ENCODE data around the gene RAMP1.
"Not testable (repeated sequence)": the region's sequence is repeated elsewhere in the genome, so short reads cannot be mapped to it uniquely, and the experiment has no call there.

The RAMP1 gene

GRCh38 chr2:237859533-237860272 lies at the start of gene RAMP1:
Gene RAMP1, plus strand, starts transcription at chr2:237859623. Its CDS starts 53 bp downstream, at chr2:237859676.
- ATAC-seq, result peak; percentile 33
- H3K36me3 Mint-ChIP-seq (ENCODE audit: low read depth), result no peaks in the 10 kb centered on the region

GRCh38 chr2:237815637-237816036 lies 43.8 kb upstream of the RAMP1 start:
- Mint-ChIP-seq H3K27me3 (peaks cover 2% of the 10 kb centered on the region), H3K27ac (no peak overlapping the region), H3K36me3 (ENCODE audit: low read depth) (no peaks in the 10 kb centered on the region), H3K9me3 (no peaks in the 10 kb centered on the region), H3K4me1 (peaks cover 10% of the 10 kb centered on the region), H3K4me3 (no peak overlapping the region)
- DNase-seq, result no peak
- ATAC-seq, result peak; percentile 46

More at GRCh38 chr2:237859533-237860272, at the start of gene RAMP1:
- DNase-seq, result no peak
- Mint-ChIP-seq H3K27me3 (peaks cover 37% of the 10 kb centered on the region), H3K4me3 (peak within 1 kb of the TSS; percentile 22), H3K27ac (no peak within 1 kb of the TSS), H3K4me1 (peaks cover 12% of the 10 kb centered on the region), H3K9me3 (no peaks in the 10 kb centered on the region)

DNA sequence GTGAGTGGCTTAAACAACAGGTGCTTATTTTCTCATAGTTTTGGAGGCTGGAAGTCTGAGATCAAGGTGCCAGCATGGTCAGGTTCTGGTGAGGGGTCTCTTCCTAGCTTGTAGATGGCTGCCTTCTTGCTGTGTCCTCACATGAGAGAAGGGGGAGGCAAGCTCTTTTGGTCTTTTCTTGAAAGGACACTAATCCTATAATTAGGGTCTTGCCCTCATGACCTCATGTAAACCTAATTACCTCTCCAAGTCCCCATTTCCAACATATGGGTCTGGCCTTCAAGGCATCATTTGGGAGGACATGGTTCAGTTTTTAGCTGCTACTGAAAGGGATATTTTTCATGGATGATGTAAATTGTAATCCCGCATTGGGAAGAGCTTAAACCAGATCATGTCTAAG lies 42.9 kb upstream of the RAMP1 start:
- Mint-ChIP-seq H3K36me3 (ENCODE audit: low read depth) (no peaks in the 10 kb centered on the region), H3K27me3 (peaks cover 2% of the 10 kb centered on the region), H3K4me1 (peaks cover 10% of the 10 kb centered on the region), H3K9me3 (no peaks in the 10 kb centered on the region), H3K27ac (no peak overlapping the region), H3K4me3 (no peak overlapping the region)
- DNase-seq (no peak), ATAC-seq (no peak)

DNA sequence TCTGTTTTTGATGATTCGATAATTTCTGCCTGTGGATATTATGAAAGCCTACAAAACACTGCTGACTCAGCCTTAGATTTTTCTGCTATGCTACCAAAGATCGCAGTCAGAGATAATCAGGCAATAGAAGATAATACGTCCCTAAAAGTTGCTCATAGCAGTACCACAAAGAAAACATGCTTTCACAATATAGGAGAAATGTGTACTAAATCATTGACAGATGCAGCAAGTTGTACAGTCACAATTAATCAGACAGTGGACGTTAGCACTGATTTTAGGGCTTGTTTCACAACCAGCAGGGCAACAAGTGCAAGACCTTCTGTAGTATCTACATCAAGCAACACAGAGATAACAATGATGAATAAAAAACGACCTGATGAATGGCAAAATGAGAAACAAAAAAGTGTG lies 41.4 kb upstream of the RAMP1 start:
- H3K27me3 Mint-ChIP-seq, result no peaks in the 10 kb centered on the region
- peaks cover 10% of the 10 kb centered on the region for H3K4me1 Mint-ChIP-seq
- ATAC-seq, result no peak
- DNase-seq, result no peak
- no peaks in the 10 kb centered on the region for H3K9me3 Mint-ChIP-seq
- no peak overlapping the region for H3K27ac Mint-ChIP-seq
- H3K36me3 Mint-ChIP-seq (ENCODE audit: low read depth), result no peaks in the 10 kb centered on the region
- no peak overlapping the region for H3K4me3 Mint-ChIP-seq

DNA sequence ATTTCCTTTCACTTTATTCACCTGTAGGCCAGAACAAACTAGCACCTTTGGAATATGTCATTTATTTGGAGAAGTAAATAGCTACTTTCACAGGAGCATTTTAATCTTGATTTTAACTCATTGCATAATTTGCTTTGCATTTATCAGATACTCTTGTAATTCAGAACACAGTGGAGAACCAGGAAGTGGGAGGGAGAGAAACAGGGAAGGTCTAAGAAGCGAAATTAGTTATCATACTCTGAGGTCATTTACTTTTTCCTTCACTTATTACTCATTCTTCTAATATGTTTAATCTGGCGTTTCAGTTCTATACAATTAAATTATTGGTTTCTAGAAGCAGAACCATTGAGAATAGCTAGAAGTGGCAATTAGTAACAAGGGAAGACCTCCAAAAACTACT lies 40.2 kb upstream of the RAMP1 start:
- Mint-ChIP-seq H3K27ac (no peak overlapping the region), H3K9me3 (no peaks in the 10 kb centered on the region)

GRCh38 chr2:237820421-237820820 lies 39.0 kb upstream of the RAMP1 start:
- H3K27ac Mint-ChIP-seq, result no peak overlapping the region
- H3K9me3 Mint-ChIP-seq, result no peaks in the 10 kb centered on the region
- no peak for ATAC-seq
- no peak for DNase-seq
- H3K36me3 Mint-ChIP-seq (ENCODE audit: low read depth), result no peaks in the 10 kb centered on the region
- H3K27me3 Mint-ChIP-seq, result no peaks in the 10 kb centered on the region
- no peak overlapping the region for H3K4me3 Mint-ChIP-seq
- peaks cover 8% of the 10 kb centered on the region for H3K4me1 Mint-ChIP-seq

More for the DNA sequence above, 40.2 kb upstream of the RAMP1 start:
- H3K4me3 Mint-ChIP-seq, result no peak overlapping the region
- no peaks in the 10 kb centered on the region for H3K27me3 Mint-ChIP-seq
- peaks cover 10% of the 10 kb centered on the region for H3K4me1 Mint-ChIP-seq
- ATAC-seq (no peak), DNase-seq (no peak)
- H3K36me3 Mint-ChIP-seq (ENCODE audit: low read depth), result no peaks in the 10 kb centered on the region

- H3K9me3 Mint-ChIP-seq, result no peaks in the 10 kb centered on the region
- no peaks in the 10 kb centered on the region for H3K36me3 Mint-ChIP-seq (ENCODE audit: low read depth)
- H3K4me3 Mint-ChIP-seq, result no peak overlapping the region
- H3K4me1 Mint-ChIP-seq, result peaks cover 3% of the 10 kb centered on the region
- no peak overlapping the region for H3K27ac Mint-ChIP-seq
- ATAC-seq (no peak), DNase-seq (no peak)
- H3K27me3 Mint-ChIP-seq, result no peaks in the 10 kb centered on the region
Observed at GRCh38 chr2:237823544-237823943, 35.9 kb upstream of the RAMP1 start.

DNA sequence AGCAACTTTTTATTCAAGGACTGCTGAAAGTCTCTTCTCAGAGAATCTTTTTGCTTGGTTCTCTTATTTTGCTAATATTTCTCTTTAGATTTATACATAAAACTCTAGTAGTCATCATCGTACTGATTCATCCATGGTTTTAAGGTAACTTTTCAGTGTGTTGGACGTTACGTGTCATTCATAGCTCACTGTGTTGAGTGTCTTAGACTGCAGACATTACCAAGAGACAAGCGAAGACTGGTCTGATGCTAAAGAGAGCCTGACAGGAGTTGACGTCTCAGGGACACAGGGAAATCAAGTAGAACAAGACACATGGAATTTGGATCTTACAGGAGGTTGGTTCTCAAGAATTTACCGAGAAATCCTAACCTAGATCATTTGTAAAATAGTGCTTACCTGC lies 35.3 kb upstream of the RAMP1 start:
- ATAC-seq, result no peak

GRCh38 chr2:237827421-237827987 lies 31.9 kb upstream of the RAMP1 start:
- H3K4me1 Mint-ChIP-seq, result no peaks in the 10 kb centered on the region
- ATAC-seq, result no peak
- DNase-seq, result no peak
- no peak overlapping the region for H3K27ac Mint-ChIP-seq
- H3K4me3 Mint-ChIP-seq, result no peak overlapping the region
- H3K9me3 Mint-ChIP-seq, result no peaks in the 10 kb centered on the region
- no peaks in the 10 kb centered on the region for H3K36me3 Mint-ChIP-seq (ENCODE audit: low read depth)
- no peaks in the 10 kb centered on the region for H3K27me3 Mint-ChIP-seq

More for the DNA sequence above, 35.3 kb upstream of the RAMP1 start:
- no peak for DNase-seq
- Mint-ChIP-seq H3K4me1 (peaks cover 2% of the 10 kb centered on the region), H3K27me3 (no peaks in the 10 kb centered on the region), H3K9me3 (no peaks in the 10 kb centered on the region), H3K4me3 (no peak overlapping the region), H3K27ac (no peak overlapping the region), H3K36me3 (ENCODE audit: low read depth) (no peaks in the 10 kb centered on the region)

GRCh38 chr2:237830522-237830921 lies 28.9 kb upstream of the RAMP1 start:
- Mint-ChIP-seq H3K27ac (no peak overlapping the region), H3K9me3 (no peaks in the 10 kb centered on the region)
- no peak for DNase-seq

DNA sequence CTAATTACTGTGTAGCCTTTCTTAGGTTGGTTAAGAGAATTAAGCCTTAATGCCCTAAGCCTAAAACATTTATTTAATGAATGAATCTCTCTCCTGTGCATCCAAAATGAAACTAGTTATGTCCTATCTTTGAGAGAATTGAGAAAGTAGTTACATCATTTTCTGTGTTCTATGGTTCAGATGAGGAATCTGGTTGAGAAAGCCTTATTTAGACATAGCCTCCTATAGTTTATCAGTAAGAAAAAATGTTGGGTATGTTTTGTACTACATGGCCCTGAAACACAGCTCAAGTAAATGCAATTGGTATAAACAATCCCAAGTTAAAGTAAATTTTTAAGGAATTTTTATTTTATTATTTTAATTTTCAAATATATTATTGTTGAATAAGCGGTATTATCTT lies 25.9 kb upstream of the RAMP1 start:
- H3K9me3 Mint-ChIP-seq, result no peaks in the 10 kb centered on the region
- ATAC-seq (no peak), DNase-seq (no peak)
- H3K27me3 Mint-ChIP-seq, result no peaks in the 10 kb centered on the region
- H3K4me1 Mint-ChIP-seq, result no peaks in the 10 kb centered on the region
- no peak overlapping the region for H3K4me3 Mint-ChIP-seq
- no peaks in the 10 kb centered on the region for H3K36me3 Mint-ChIP-seq (ENCODE audit: low read depth)
- no peak overlapping the region for H3K27ac Mint-ChIP-seq

More at GRCh38 chr2:237830522-237830921, 28.9 kb upstream of the RAMP1 start:
- H3K4me3 Mint-ChIP-seq, result no peak overlapping the region
- H3K36me3 Mint-ChIP-seq (ENCODE audit: low read depth), result no peaks in the 10 kb centered on the region
- no peaks in the 10 kb centered on the region for H3K27me3 Mint-ChIP-seq
- H3K4me1 Mint-ChIP-seq, result no peaks in the 10 kb centered on the region
- no peak for ATAC-seq

GRCh38 chr2:237835372-237835771 lies 24.1 kb upstream of the RAMP1 start:
- Mint-ChIP-seq H3K36me3 (ENCODE audit: low read depth) (no peaks in the 10 kb centered on the region), H3K4me3 (no peak overlapping the region), H3K9me3 (no peaks in the 10 kb centered on the region), H3K27ac (no peak overlapping the region), H3K4me1 (no peaks in the 10 kb centered on the region), H3K27me3 (no peaks in the 10 kb centered on the region)
- DNase-seq (no peak), ATAC-seq (no peak)

DNA sequence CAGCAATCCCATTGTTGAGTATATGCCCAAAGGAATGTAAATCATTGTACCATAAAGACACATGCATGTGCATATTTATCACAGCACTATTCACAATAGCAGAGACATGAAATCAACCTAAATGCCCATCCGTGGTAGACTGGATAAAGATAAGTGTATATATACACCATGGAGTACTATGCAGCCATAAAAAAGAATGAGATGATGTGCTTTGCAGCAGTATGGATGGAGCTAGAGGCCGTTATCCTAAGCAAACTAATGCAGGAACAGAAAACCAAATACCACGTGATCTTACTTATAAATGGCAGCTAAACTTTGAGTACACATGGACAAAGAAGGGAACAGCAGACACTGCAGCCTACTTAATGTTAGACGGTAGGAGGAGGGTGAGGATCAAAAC lies 18.4 kb upstream of the RAMP1 start:
- no peak overlapping the region for H3K4me3 Mint-ChIP-seq
- no peaks in the 10 kb centered on the region for H3K36me3 Mint-ChIP-seq (ENCODE audit: low read depth)
- H3K9me3 Mint-ChIP-seq, result peaks cover 5% of the 10 kb centered on the region
- H3K4me1 Mint-ChIP-seq, result no peaks in the 10 kb centered on the region
- H3K27me3 Mint-ChIP-seq, result peaks cover 1% of the 10 kb centered on the region
- no peak overlapping the region for H3K27ac Mint-ChIP-seq
- DNase-seq, result no peak
- ATAC-seq, result no peak

DNA sequence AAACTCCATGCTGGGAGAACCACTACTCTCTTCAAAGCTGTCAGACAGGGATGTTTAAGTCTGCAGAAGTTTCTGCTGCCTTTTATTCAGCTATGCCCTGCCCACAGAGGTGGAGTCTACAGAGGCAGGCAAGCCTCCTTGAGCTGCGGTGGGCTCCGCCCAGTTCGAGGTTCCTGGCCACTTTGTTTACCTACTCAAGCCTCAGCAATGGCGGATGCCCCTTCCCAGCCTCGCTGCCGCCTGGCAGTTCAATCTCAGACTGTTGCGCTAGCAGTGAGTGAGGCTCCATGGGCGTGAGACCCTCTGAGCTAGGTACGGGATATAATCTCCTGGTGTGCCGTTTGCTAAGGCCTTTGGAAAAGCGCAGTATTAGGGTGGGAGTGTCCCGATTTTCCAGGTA lies 10.5 kb upstream of the RAMP1 start:
- DNase-seq; H3K9me3 Mint-ChIP-seq; H3K36me3 Mint-ChIP-seq (ENCODE audit: low read depth); H3K4me3 Mint-ChIP-seq; H3K4me1 Mint-ChIP-seq; ATAC-seq; H3K27ac Mint-ChIP-seq; H3K27me3 Mint-ChIP-seq: not testable (repeated sequence)

GRCh38 chr2:237854295-237854694 lies 5.1 kb upstream of the RAMP1 start:
- Mint-ChIP-seq H3K36me3 (ENCODE audit: low read depth) (no peaks in the 10 kb centered on the region), H3K4me3 (no peak overlapping the region), H3K27ac (no peak overlapping the region), H3K27me3 (peaks cover 14% of the 10 kb centered on the region), H3K4me1 (peaks cover 4% of the 10 kb centered on the region), H3K9me3 (no peaks in the 10 kb centered on the region)
- ATAC-seq (no peak), DNase-seq (no peak)
